Large intestine (tissue), 3 donors: ENCODE results near the gene LIPN. TPM values are rescaled to one million over a fixed set of nuclear protein-coding genes. Genes with fewer than 3 reads are reported as not detected.

Experiments used
- DNase-seq, 2 donors: peaks; one replicate each; pipeline versions ENCODE4 v3.0.0 to v3.0.0-alpha.2; 2013
- H3K27ac ChIP-seq: one replicate; pipeline ENCODE4 v1.5.1; 2013; ENCODE audit warnings: low read length
- H3K27me3 ChIP-seq: 2 replicates; pipeline ENCODE4 v1.6.1; 2013; ENCODE audit warnings: low read length; ENCODE audit not compliant: control insufficient read depth, insufficient read depth
- H3K36me3 ChIP-seq: 2 replicates; pipeline ENCODE4 v1.6.1; 2013; ENCODE audit warnings: low read length; ENCODE audit not compliant: control insufficient read depth, insufficient read depth
- H3K4me1 ChIP-seq: one replicate; pipeline ENCODE4 v1.6.1; 2013; ENCODE audit warnings: low read length; ENCODE audit not compliant: control insufficient read depth, insufficient read depth
- H3K4me3 ChIP-seq: one replicate; pipeline ENCODE4 v1.5.1; 2013; ENCODE audit warnings: low read length
- H3K9me3 ChIP-seq: one replicate; pipeline ENCODE4 v1.6.1; 2013; ENCODE audit warnings: mild to moderate bottlenecking, low read depth, low read length, moderate library complexity; ENCODE audit not compliant: control insufficient read depth
- WGBS: methylation state at CpG from one replicate; pipeline ENCODE4 v1.1.5; 2013; ENCODE audit warnings: low lambda C conversion rate; ENCODE audit not compliant: insufficient coverage; 5-methylcytosine and 5-hydroxymethylcytosine counted together
- polyA plus RNA-seq: library from polyadenylated mRNA; unstranded; fragments of 120-200 nt; gene quantifications from one replicate; pipeline ENCODE4 v1.2.1, GENCODE V29; 2013

The LIPN gene
- polyA plus RNA-seq, 1 donor, result not detected

DNA sequence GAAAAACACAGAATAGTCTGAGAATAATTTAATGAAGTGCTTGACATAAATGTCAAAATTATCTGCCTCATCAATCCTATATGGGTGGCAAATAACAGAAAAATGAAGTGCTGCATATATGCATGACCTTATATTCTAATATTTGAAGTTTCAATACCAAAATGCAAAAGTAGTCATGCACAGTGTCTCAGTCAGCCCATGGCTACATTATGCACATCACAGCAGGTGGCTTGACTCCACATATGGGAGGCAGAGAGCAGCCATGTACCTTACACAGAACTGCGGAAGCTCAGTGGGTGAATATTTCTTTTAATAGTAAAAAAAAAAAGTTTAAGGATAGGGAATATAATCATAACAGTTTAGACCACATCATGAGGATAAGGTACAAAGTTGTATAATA is 17.4 kb upstream of the LIPN start:
- no CpG with 5 or more reads among the region's 1 CpG for WGBS
- DNase-seq, result no peak
- no peaks in the 10 kb centered on the region for H3K4me1 ChIP-seq

DNA sequence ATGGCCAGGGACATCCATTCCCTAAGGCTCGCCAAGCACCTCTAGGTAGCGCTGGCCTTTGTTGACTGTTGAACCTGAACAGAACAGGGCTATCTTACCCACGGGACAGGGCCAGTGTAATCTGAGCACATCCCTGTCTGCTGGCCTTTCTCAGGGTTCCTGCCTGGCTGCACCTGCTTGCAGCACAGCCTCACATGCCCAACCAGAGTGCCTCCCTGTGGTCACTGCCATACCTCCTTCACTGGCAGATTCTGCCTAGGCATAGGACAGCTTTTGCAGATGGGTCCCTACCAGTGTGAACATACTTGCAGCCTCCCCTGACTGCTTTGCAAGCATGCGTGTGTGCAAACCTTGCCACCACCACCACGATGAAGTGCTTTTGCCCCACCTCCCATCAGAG is 15.8 kb upstream of the LIPN start:
- DNase-seq, result no peak
- Histone ChIP-seq H3K27ac (no peak overlapping the region), H3K36me3 (no peaks in the 10 kb centered on the region), H3K4me3 (no peak overlapping the region), H3K27me3 (no peaks in the 10 kb centered on the region), H3K9me3 (no peaks in the 10 kb centered on the region), H3K4me1 (no peaks in the 10 kb centered on the region)
- no CpG with 5 or more reads among the region's 5 CpGs for WGBS

More for the DNA sequence above, 17.4 kb upstream of the LIPN start:
- Histone ChIP-seq H3K9me3 (no peaks in the 10 kb centered on the region), H3K27ac (no peak overlapping the region), H3K27me3 (no peaks in the 10 kb centered on the region), H3K36me3 (no peaks in the 10 kb centered on the region), H3K4me3 (no peak overlapping the region)

DNA sequence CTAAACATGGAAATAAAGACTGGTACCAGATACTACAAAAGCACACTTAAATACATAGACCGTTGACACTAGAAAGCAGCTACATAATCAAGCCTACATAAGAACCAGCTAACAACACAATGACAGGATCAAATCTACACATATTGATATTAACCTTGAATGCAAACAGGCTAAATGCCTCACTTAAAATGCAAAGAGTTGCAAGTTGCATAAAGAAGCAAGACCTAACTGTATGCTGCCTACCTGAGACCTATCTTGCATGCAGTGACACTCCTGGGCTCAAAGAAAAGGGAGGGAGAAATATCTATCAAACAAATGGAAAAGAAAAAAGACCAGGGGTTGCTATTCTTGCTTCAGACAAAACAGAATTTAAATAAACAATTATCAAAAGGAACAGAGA is 14.2 kb upstream of the LIPN start:
- Histone ChIP-seq H3K9me3 (no peaks in the 10 kb centered on the region), H3K27me3 (no peaks in the 10 kb centered on the region), H3K27ac (no peak overlapping the region), H3K4me3 (no peak overlapping the region), H3K36me3 (no peaks in the 10 kb centered on the region), H3K4me1 (no peaks in the 10 kb centered on the region)
- no peak for DNase-seq
- WGBS, result 83% methylated on average over 1 of the region's 1 CpG

DNA sequence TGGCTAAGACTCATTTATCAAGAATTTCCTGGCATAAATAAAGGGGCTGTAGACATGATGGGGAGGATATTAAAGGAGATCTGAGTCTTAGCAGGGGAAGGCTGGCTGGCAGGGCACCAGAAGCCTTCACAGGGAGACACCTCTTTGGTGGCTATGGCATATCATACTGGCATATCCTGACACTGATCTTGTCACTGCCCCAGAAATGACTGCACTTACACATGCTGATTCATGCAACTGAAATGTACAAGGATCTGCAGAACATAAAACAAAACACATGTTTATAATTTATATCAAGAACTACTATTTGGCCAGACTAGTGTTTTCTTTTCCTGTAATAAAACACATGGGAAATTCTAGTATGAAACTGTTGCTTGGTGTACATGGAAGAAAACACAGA is 5.5 kb upstream of the LIPN start:
- Histone ChIP-seq H3K27me3 (no peaks in the 10 kb centered on the region), H3K9me3 (no peaks in the 10 kb centered on the region), H3K4me3 (no peak overlapping the region), H3K4me1 (no peaks in the 10 kb centered on the region), H3K27ac (no peak overlapping the region), H3K36me3 (no peaks in the 10 kb centered on the region)
- no peak for DNase-seq

DNA sequence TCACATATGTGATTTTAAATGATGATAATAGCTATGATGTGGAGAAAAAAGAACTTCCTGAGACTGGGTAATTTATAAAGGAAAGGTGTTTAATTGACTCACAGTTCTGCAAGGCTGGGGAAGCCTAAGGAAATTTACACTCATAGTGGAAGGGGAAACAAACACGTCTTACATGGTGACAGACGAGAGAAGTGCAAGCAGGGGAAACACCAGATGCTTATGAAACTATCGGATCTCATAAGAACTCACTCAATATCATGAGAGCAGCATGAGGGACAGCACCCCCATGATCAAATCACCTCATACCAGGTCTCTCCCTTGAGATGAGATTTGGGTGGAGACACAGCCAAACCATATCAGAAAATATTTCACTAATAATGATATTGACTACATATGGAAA is 4.1 kb upstream of the LIPN start:
- Histone ChIP-seq H3K27me3 (no peaks in the 10 kb centered on the region), H3K4me3 (no peak overlapping the region), H3K36me3 (no peaks in the 10 kb centered on the region), H3K4me1 (no peaks in the 10 kb centered on the region), H3K9me3 (no peaks in the 10 kb centered on the region), H3K27ac (no peak overlapping the region)
- no peak for DNase-seq
- WGBS, result no CpG with 5 or more reads among the region's 3 CpGs

DNA sequence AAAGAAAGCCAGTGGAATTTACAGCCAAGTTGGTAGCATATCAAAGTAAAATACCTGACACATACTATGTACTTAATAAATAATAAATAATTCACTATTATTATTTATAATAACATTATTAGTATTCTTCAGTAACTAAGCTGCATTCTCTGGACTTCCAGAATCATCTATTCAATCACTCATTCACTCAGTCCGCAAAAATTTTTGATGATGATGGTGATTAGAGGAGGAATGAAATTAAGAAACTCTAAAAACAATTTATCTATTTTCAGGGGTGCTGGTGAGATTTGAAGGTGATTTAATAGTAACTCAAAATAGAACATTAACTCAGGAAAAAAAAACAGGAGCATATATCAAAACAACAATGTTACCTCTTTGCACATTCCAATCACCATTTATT is 3.2 kb upstream of the LIPN start:
- H3K27ac ChIP-seq, result no peak overlapping the region
- no peak for DNase-seq
- H3K4me3 ChIP-seq, result no peak overlapping the region
- no peaks in the 10 kb centered on the region for H3K4me1 ChIP-seq
- H3K9me3 ChIP-seq, result no peaks in the 10 kb centered on the region
- no CpG with 5 or more reads among the region's 1 CpG for WGBS
- H3K27me3 ChIP-seq, result no peaks in the 10 kb centered on the region
- no peaks in the 10 kb centered on the region for H3K36me3 ChIP-seq

DNA sequence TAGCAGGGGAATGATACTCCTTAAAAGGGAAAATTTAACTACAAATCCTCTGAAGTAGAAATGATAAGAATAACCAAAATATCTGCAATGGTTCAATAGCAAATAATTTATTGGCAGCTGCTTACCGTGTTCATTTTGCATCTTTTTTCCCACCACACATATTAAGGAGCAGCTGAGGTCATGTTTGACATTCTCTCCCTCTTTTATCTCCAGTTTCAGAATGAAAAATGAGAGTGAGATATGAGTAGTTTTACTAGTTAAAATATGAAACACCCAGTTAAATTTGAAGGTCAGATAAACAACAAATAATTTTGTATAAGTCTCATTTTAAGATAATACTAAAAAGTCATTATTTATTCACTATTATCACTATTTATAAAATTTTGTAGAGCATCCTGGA is 3.1 kb downstream of the LIPN start:
- 83% methylated on average over 1 of the region's 1 CpG for WGBS
- no peaks in the 10 kb centered on the region for H3K4me1 ChIP-seq
- DNase-seq, result no peak

DNA sequence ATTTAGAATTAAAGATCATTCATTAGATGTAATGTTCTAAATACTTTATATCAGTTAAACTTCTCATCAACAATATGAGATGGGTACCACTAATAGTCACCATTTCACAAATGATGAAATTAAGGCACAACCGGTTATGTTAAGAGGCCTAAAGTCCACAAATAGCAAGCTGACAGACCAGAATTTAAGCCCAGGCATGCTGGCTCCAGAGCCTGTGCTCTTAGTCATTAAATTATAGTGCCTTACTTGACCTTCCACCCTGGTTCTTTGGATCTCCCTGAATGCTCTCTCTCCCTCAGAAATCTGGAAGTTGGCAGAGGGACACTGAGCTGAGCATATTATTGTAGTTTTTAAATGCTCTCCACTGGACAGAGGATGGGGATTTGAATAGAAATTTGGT is 3.6 kb downstream of the LIPN start:
- Histone ChIP-seq H3K4me3 (no peak overlapping the region), H3K4me1 (no peaks in the 10 kb centered on the region), H3K9me3 (no peaks in the 10 kb centered on the region), H3K27me3 (no peaks in the 10 kb centered on the region), H3K36me3 (no peaks in the 10 kb centered on the region), H3K27ac (no peak overlapping the region)
- no CpG with 5 or more reads among the region's 1 CpG for WGBS
- no peak for DNase-seq

More for the DNA sequence above, 3.1 kb downstream of the LIPN start:
- H3K36me3 ChIP-seq, result no peaks in the 10 kb centered on the region
- H3K9me3 ChIP-seq, result no peaks in the 10 kb centered on the region
- no peak overlapping the region for H3K4me3 ChIP-seq
- H3K27me3 ChIP-seq, result no peaks in the 10 kb centered on the region
- H3K27ac ChIP-seq, result no peak overlapping the region

DNA sequence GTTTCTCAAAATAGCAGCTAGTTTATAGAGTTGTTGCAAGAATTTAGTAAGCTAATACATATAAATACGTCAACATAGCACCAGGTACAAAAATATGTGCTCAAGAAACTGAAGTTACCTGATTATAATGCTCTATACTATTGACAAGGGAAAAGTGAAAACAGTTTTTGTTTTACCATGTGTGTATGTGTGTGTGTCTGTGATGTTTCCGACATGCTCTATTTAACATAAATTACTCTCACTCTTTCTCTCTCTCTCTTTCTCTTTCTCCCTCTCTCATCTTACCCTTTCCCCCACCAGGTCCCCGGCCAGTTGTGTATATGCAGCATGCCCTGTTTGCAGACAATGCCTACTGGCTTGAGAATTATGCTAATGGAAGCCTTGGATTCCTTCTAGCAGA is 4.3 kb downstream of the LIPN start:
- Histone ChIP-seq H3K36me3 (no peaks in the 10 kb centered on the region), H3K4me1 (no peaks in the 10 kb centered on the region), H3K4me3 (no peak overlapping the region), H3K27ac (no peak overlapping the region), H3K27me3 (no peaks in the 10 kb centered on the region), H3K9me3 (no peaks in the 10 kb centered on the region)
- 80% methylated on average over 2 of the region's 3 CpGs for WGBS
- peak in 1 of 2 donors; percentile 0 for DNase-seq

DNA sequence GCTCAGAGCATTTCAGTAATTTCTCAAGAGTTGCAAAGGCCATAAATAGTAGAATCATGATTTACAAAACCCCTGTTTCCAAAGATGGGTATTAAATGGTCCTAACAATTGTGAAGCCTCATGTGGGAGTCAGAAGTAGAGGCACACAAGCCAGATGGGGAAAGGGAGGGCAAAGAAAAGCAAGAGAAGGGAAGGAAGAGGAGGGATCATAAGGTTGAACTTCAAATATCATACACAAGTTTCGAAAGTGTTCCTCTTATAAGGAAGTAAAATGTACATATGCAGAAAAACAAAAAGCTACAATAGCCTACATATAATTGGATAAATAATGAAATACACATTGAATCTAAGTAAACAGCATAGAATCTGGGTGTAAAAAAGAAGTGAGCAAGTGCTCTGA is 6.0 kb downstream of the LIPN start:
- WGBS, result 100% methylated on average over 1 of the region's 1 CpG

DNA sequence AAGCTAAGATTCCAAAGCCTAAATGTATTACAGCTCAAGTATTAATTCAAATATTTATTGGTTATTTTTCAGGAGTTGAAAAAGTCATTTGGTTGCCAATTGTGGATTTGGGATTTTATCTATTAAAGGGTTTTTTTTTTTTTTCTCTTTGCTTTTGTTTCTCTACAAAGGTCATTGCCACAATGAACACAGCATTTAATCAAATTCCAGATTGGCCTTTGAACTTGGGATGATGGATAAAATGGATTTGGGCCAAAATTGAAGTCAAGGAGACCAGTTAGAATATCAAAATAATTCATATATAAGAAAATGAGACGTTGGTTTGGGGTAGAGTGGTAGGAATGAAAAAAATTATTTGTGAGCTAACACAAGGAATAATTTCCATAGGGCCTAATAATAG is 9.6 kb downstream of the LIPN start:
- no peaks in the 10 kb centered on the region for H3K36me3 ChIP-seq
- no peaks in the 10 kb centered on the region for H3K27me3 ChIP-seq
- H3K4me3 ChIP-seq, result no peak overlapping the region
- no peaks in the 10 kb centered on the region for H3K9me3 ChIP-seq
- H3K27ac ChIP-seq, result no peak overlapping the region
- no peak for DNase-seq
- WGBS, result 64% methylated on average over 1 of the region's 1 CpG
- no peaks in the 10 kb centered on the region for H3K4me1 ChIP-seq

More for the DNA sequence above, 6.0 kb downstream of the LIPN start:
- no peaks in the 10 kb centered on the region for H3K36me3 ChIP-seq
- H3K27me3 ChIP-seq, result no peaks in the 10 kb centered on the region
- H3K27ac ChIP-seq, result no peak overlapping the region
- no peaks in the 10 kb centered on the region for H3K4me1 ChIP-seq
- H3K9me3 ChIP-seq, result no peaks in the 10 kb centered on the region
- no peak for DNase-seq
- no peak overlapping the region for H3K4me3 ChIP-seq
